Measurements from ENCODE around the gene SIGLEC6.

SIGLEC6 gene

DNA sequence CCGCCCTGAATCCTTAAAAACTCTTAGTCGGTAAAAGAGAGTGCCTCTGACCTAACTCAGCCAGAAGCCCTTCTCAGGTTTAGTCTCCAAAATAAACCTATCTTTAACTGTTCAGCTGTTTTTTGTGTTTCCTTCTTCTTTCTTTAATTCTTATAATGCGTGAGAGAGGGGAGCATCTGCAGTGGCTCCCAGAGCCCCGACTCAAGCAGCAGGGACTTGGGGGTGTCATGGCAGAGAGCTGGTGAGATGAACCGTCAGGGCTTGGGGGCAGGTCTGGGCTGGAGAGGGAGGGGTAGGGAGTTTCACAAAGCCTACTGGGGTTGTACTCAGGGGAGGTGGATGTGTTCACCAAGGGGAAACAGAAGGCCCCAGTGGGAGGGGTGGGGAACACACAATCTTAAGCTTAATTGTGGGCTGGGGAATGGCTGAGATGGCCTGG is 16.8 kb upstream of the SIGLEC6 start:
- DNase-seq = no peak

DNA sequence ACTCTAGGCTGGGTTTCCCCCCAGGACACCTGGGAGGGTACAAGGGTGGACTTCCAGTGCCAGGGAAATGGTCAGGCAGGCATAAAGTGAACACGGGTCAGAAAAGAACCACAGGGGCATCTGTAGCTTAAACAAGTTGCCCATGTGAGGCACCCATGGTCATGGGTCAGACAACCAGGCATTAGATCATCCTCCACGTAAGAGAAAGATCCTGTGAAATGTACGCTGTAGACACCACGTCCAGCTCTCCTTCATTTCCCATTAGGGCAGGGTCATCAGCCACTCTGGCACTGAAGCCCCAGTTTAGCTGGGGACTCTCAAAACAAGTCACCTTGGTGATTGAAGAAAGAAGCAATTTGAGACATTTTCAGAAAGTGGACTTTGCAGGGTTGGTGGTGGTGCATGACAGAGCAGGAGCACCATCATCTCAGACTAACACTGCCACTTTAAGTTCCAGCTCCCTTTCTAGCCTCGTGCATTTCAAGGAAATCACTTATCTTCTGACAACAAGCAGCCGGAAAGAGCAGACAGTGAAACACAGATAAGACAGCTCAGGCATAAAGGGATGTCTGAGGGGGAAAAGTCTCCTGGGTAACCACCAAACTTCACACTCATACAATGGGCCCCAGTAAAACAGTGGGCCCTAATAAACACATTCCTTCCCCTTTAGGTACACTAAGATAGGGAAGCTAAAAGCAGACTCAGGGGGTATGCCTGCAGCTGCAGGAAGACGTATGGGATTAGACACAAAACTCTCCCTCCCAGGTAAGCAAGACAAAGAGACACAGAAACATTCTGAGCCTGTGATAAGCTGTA is 16.1 kb upstream of the SIGLEC6 start:
- no peak for DNase-seq

DNA sequence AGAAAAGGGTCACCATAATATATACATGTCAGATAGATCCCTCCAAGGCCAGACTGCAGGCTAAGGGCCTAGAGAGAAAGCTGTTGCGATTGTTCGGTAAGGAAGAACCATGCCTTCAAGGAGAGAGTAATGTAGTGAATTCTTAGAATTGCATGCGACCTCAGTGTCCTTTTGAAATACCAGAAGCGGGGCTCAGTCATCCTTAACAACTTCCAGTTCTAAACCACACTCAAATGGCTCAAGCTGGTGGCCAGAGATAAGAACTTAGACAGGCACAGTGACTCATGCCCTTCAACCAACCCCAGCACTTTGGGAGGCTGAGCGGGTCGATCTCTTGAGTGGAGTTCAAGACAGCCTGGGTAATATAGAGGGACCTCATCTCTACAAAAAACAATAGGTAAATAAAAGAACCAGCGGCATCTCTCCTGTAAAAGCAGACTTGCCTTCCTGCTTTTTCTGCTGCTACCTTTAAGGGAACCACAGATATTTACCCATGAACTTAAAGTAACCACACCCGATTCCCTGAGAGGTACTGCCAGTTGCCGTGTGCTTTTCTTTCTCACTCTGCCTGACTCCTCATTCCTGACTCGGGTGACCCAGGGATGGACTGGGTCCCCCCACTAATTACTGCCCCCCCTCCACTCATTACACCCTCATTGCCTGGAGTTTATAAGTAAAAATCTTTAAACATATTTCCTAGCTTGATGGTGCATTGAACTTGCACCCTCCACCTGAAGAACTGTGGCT is 15.4 kb upstream of the SIGLEC6 start:
- DNase-seq = no peak

DNA sequence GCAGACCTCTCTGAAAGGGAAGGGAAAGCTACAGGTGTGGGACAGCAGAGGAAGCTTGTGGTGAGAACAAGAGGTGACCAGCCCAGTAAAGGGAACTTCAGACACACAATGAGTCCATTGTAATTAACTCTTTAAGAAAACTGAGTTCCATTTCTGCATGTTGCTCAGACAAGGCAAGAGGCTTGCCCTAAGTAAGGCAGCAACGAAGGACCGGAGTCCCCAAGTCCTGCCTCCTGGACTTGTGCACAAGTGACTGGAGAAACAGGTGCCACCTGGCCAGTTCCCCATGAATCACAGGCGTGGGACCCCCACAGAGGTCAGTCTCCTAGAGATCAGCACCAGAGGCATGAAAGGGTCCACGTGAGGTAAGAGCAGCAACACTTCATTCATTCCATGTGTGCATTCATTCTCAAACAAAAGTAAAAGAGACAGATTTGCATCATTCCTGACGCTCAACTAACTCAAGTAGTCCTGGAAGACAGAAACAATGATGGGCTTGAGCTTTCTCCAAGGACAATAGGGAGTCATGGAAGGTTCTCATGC is 14.7 kb upstream of the SIGLEC6 start:
- no peak for DNase-seq

DNA sequence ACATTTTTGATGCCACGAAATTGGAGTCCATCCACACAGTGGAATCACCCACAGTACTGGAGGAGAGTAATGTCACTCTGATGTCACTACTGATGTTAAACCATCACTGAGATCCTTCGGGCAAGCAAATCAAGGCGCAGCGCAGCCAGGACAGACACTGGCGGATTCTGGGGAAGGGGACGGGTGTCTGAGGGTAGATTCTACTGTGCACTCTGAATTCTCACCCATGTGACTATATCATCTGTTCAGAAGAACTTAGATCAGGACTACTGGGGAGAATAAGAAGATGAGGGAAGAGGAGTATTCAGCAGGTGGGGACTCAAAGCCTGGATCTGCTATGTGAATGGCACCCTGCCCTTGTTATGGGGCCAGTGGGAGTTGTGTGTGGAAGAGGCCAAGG is 12.6 kb upstream of the SIGLEC6 start:
- DNase-seq = no peak

DNA sequence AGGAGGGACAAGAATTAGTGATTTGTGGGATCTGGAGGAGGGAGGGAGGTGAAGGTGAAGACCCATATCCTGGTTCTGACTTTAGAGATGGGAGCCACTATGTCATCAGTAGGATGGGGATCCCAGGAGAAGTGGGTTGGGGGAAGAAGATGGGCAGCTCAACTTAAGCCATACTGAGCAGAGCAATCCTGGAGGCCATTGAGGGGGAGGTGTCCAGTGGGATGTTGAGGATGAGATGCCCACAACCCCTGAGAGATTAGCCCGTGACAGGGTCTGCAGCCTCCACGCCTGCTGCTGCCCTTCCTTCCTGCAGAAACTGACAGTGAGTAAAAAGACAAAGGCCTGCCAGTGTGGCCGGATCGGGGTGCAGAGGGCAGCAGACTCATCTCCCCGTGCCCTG is 11.2 kb upstream of the SIGLEC6 start:
- DNase-seq = no peak

DNA sequence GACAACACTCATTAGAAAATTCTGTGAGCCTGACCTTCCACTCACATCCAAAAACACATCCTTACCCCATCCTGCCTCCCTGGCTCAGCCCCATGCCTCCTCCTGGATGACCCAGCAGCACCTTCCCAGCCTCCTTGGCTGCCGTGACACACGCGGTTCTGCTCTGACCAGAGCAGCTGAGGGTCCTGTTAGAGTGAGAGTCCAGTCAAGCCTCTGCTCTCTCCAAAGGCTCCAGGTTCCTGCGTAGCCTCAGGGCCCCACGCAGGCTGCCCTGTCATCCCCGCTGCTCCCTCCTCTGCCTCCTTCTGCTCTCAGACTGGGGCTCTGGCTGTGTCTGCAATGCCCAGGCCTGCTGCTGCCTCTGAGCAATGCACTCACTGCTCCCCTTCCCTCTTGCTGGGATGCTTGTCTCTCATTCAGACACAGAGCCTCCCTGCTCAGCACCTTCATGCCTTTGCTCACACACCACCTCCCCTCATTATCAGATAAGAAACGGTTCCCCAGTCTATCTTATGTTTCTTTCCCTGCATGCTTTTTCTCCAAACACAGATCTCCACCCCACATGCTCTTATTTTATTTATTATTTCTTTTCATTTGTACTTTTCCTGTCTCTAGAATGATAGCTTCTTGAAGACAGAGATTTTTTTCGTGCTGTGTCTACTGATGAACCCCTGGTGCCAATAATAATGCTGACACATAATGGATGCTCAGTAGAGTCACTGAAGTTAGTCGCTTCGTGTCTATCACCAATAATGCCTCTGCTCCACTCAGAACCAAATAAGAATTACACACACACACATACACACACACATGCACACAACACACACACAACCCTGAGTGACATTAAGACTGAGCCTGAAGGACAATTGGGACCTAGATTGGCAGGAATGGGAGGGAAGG is 10.2 kb upstream of the SIGLEC6 start:
- DNase-seq = no peak

DNA sequence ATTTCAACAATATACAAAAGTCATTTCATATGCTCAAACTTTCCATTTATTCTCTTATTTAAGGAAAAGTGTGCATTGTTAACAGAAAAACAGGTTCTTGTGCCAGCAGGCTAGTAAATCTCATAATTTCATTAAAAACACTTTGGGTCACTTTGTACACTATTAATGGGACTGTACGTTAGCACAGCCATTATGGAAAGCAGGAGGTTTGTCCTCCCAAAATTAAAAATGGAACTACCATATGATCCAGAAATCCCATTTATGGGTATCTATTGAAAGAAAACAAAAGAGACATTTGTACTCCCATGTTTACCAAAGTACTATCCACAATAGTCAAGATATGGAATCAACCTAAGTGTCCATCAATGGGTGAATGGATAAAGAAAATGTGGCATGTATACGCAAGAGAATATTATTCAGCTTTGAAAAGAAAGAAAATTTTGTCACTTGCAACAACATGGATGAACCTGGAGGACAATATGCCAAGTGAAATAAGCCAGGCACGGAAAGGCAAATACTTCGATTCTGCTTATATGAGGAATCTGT is 8.4 kb upstream of the SIGLEC6 start:
- DNase-seq = no peak

DNA sequence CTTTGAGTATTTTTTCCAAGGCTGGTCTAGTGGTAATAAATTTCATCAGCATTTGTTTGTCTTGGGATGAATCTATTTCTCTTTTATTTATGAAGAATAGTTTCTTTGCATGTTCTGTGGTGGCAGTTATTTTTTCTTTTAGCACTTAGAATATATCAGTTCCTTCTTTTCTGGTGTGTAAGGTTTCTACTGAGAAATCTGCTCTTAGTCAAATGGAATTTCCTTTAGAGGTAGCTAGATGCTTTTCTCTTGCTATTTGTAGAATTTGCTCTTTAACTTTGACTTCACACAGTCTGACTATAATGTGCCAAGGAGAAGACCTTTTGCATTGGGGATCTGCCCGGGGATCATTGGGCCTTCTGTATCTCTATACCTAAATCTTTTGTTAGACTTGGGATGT is 4.1 kb upstream of the SIGLEC6 start:
- DNase-seq = no peak

DNA sequence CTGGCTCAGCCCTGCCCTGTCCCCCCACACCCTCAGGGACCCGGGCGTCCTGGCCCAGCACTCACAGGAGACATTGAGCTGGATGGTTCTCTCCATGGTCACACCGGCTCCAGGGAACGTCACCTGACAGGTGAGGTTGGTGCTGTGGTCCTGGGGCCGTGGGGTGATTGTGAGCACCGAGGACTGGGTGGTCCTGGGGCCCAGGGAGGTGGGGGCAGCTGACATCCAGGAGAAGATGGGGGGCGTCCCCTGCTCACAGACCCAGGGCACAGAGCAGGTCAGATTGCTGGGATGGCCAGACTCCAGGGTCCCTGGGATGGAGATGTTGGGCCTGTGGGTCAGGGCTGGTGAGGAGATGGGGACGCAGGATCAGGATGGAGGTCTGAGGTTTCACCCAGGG is 854 bp downstream of the SIGLEC6 start:
- no peak for DNase-seq

DNA sequence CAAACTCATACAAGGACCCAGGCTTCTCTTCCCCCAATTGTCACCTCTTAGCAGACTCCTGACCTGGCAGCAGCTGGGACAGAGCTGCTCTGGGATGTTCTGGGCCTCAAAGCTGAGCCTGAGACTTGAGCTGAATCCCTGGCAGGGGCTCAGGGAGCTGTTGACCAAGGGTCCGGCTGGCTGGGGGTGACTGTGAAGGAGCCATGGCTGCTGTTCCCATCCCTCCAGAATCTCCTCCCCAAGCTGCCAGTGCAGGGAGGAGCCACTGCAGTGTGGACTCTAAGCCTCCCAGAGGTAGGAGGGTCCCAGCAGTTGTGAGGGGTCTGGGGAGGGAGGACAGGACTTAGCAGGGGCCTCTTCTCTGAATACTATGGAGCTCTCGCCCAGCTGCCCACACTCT is 2.2 kb downstream of the SIGLEC6 start:
- DNase-seq = no peak

DNA sequence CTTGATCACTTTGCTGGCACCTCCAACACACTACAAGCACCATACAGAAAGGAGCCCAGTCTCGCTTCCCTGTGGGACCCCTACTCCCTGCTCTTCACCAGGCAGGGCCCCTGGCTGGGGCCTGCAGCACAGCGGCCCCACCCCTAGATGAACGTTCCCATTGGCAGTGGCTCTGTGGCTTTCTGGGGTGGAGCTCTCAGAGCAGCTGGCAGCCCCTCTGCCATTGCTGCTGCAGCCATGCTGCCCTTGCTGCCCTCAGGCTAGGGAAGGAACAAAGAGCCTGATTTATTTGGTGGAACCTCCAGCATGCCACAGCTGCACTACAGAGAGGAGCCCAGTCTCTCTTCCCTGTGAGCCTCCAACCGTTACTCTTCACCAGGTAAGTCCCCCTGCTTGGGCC is 5.8 kb downstream of the SIGLEC6 start:
- DNase-seq = no peak

DNA sequence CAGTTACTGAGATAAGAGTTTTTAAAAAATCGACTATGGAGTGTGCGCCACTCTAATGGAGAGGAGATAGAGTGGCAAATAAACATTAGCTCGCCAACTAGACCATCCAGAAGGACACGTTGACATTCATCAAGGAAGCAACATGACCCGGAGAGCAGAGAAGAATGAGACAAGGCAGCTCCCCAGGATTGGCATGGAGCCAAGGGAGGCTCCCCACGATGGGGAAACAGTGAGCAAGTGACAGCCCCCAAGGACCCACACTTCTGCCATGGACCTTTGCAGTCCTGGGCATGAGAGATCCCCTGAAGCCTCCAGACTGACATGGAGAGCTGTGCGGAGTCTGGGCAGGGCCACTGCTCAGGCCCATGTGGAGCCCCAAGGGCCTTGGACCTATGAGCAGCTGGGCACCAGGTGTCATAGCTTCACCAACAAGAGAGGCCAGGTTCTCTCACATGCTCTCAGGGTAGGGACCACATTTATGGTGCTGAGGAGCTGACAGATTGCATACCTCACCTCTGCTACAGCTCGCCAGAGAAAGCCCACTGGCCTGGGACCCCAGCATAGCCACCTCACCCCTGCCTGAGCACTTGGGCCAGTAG is 6.7 kb downstream of the SIGLEC6 start:
- no peak for DNase-seq

DNA sequence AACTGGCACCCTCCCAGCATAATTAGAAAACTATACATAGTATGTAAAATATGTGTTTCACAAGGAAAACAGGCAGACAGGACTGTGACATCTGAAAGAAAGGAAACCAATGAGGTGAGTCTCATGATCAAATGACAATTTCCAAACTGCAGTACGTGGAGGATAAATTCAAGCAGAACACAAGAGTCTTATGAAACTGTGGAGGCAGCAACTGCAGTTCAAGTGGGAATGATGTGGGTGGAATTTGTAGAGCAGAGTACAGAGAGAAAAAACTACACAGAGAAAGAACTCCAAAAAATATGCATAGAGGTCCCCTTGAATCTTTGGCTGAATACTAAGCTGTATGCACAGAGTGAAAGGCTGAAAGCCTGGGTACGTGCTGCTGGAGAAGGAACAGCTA is 9.7 kb downstream of the SIGLEC6 start:
- no peak for DNase-seq

DNA sequence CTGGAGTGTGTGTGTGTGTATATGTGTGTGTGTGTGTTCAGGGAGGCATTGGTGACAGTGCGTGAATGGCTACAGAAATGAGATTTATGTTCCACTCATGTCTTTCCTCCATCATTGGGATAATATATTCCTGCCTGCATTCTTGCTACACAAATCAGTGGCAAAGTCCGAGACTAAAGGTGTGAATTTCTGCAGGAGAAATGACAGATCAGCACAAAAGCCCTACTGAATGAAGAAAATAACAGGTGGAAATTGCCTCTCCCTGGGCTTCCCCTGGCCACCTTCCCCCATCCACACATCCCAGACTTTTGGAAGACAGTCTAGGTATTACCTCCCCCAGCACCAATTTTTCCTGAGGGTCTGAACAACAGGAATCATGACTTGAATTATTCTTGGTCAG is 10.1 kb downstream of the SIGLEC6 start:
- DNase-seq = no peak

DNA sequence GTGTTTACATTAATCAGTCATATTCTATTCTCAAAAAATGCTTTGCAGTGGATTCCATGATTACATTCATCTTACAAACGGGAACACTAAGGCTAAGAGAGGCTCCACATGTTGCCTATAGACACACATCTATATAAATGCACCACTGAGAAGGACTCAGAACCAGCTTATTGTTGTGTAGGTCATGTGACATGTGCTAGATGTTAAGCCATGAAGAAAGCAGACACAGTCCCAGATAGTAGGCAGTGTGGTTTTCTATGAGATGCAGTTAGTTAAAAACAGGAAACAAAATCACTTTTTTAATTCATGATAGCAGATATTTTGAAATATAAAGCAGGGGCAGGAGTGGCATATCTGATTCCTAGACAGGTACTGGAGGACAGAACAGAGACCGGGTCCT is 10.7 kb downstream of the SIGLEC6 start:
- DNase-seq = no peak

DNA sequence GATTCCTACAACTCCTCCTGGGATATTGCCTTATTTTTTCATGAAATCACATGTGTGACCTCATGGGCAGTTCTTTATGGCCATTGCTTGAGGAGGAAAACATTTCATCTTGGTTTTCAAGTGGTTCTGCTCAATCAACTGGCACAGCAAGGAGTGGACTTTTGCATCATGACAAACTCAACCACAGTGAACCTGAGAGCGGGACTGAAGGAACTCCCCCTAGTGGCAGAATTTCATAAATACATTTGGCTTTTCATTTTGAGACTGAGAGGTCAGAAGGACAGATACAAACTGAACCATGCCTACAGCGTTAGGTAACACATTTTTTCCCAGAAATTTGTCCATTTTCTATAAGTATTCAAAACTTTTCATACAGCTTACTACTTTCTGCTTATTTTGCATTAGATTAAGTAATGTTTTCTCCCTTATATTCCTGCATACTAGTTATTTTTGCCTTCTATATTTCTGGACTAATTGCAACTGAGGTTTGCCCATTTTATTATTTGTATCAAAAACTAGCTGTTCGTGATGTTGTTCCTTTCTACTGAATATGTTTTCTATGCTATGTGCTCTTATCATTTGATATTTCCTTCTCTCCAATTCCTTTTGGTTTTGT is 16.5 kb downstream of the SIGLEC6 start:
- DNase-seq = peak; percentile 11 to 19

DNA sequence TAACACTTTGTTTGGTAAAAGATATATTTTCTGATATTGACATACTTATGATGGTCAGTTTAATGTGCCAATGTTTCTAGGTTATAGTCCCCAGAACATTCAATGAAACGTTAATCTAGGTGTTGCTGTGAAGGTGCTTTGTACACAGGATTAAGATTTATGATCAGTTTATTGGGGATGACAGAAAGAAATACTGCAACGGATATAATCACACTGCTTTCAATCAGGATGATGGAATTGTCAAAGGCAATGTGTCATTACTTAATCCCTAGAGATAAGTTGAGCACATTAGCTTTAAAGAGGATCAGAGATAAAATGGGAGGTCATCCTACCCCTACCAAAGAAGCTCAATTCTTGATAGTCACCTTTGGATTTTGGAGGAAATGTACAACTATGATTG is 17.5 kb downstream of the SIGLEC6 start:
- no peak for DNase-seq

DNA sequence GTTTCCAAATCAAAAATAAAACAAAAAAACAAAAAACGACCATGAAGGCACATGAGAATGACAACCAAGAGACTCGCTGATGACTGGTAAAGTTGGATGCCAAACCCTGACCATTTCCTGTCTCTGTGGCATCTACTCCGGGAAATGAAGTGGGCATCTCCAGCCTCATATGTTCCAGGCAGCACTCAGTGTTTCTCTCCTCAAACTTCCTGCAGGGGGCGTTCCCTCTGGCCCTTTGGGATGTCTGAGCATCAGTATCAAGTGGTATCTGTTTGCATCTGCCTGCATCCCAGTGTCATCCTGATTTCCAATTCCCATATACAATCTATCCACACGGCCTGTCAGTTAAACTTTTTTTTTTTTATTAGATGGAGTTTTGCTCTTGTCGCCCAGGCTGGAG is 20.1 kb downstream of the SIGLEC6 start:
- DNase-seq = peak; percentile 4 to 12

DNA sequence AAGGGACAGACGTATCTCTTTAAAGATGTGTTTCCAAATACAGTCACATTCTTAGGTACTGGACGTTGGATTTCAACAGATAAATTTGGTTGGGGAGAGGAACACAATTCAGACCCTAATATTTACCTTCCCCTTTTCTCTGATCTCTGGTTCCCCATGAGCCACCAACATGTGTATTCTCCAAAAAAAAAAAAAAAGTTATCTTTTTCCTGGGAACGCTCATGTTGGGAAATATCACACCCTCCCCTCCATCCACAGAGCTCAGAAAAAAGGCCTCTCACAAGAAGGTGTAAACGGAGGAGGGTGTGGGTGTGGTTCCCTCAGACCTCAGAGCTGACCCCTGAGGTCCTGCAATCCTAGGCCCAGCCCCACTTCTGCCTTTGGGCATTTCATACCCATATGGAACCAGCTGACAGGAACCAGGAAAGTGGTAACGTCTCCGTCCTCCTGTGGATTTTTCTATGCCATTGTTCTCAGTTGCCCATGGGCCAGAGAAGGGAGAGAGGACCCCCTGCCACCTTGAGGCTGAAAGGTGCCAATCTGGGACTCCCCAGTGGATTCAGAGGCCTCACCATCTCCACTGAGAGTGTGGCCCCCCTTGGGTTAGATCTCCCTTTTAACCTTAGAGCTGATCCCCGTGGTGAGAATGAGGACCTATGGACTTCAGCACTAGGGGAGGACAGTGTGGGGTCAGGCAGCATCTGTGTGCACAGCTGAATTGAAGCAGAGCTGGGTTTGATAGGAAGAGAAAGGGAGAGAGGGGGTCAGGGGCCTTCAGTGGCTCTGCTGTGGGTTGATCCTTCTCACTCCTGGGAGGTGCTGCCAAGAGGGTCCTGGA is 21.4 kb downstream of the SIGLEC6 start:
- DNase-seq = no peak
